DMS114 treated with DMSO at 0.1 percent for 48 hours (cell line): ENCODE data around the gene UBR7.
"Not testable (repeated sequence)": the region's sequence is repeated elsewhere in the genome, so short reads cannot be mapped to it uniquely, and the experiment has no call there.

Experiments
- DNase-seq: peaks from one replicate; lab custom pipeline; 2025; ENCODE audit not compliant: unreplicated experiment; lab: John Stamatoyannopoulos, UW

UBR7 gene

GRCh38 chr14:93186956-93187355 is 20.1 kb upstream of the UBR7 start:
- no peak for DNase-seq

- DNase-seq: no peak
These were observed 11.6 kb upstream of the UBR7 start for GRCh38 chr14:93195316-93195999.

- no peak for DNase-seq
These were observed 8.0 kb upstream of the UBR7 start for GRCh38 chr14:93199031-93199430.

- no peak for DNase-seq
These were observed 6.5 kb upstream of the UBR7 start for GRCh38 chr14:93200553-93200952.

- DNase-seq: no peak
These were observed 5.8 kb upstream of the UBR7 start for GRCh38 chr14:93201155-93201704.

GRCh38 chr14:93207468-93208308 is 632 bp downstream of the UBR7 start:
- DNase-seq: peak; percentile 27

- DNase-seq: no peak
These were observed 5.4 kb downstream of the UBR7 start for GRCh38 chr14:93212432-93212831.

- DNase-seq: no peak
These were observed 7.5 kb downstream of the UBR7 start for GRCh38 chr14:93214598-93214997.

GRCh38 chr14:93219103-93219726 is 12.2 kb downstream of the UBR7 start:
- DNase-seq: peak; percentile 16

- DNase-seq: no peak
These were observed 13.5 kb downstream of the UBR7 start for GRCh38 chr14:93220509-93220908.

GRCh38 chr14:93223565-93223964 is 16.5 kb downstream of the UBR7 start:
- no peak for DNase-seq

GRCh38 chr14:93228550-93228949 is 21.5 kb downstream of the UBR7 start:
- no peak for DNase-seq

- no peak for DNase-seq
These were observed 23.5 kb downstream of the UBR7 start for GRCh38 chr14:93230539-93230938.

- DNase-seq: peak; percentile 30
These were observed 24.3 kb downstream of the UBR7 start for GRCh38 chr14:93231129-93231979.

GRCh38 chr14:93232159-93232558 is 25.1 kb downstream of the UBR7 start:
- DNase-seq: no peak

GRCh38 chr14:93233078-93233477 is 26.0 kb downstream of the UBR7 start:
- not testable (repeated sequence) for DNase-seq

GRCh38 chr14:93234798-93235197 is 27.7 kb downstream of the UBR7 start:
- no peak for DNase-seq

GRCh38 chr14:93239869-93240677 is 33.0 kb downstream of the UBR7 start:
- DNase-seq: no peak

- DNase-seq: no peak
These were observed 33.6 kb downstream of the UBR7 start for GRCh38 chr14:93240678-93241000.

GRCh38 chr14:93245764-93246420 is 38.8 kb downstream of the UBR7 start:
- DNase-seq: no peak
